Spinal cord (tissue), 10 donors: ENCODE measurements around the gene NPAP1. TPM values are rescaled to one million over a fixed set of nuclear protein-coding genes. Genes with fewer than 3 reads are reported as not detected.
"Not testable (repeated sequence)": the region's sequence is repeated elsewhere in the genome, so short reads cannot be mapped to it uniquely, and the experiment has no call there.

Experiments
- DNase-seq, 6 donors: peaks; one replicate each; pipeline versions ENCODE4 v3.0.0 to v3.0.0-alpha.2; 2013 to 2015; ENCODE audit warnings: low spot score in 6 of 6, low read depth in 4 of 6
- H3K27ac ChIP-seq: one replicate; pipeline ENCODE4 v1.5.1; 2013; ENCODE audit warnings: low read depth, low read length, control low read depth
- H3K27me3 ChIP-seq: one replicate; pipeline ENCODE4 v1.6.1; 2013; ENCODE audit warnings: low read length; ENCODE audit not compliant: control insufficient read depth, insufficient read depth
- H3K36me3 ChIP-seq: one replicate; pipeline ENCODE4 v1.6.1; 2013; ENCODE audit warnings: low read length; ENCODE audit not compliant: control insufficient read depth, insufficient read depth
- H3K4me1 ChIP-seq: one replicate; pipeline ENCODE4 v1.6.1; 2013; ENCODE audit warnings: low read length; ENCODE audit not compliant: control insufficient read depth, insufficient read depth
- H3K4me3 ChIP-seq: one replicate; pipeline ENCODE4 v1.5.1; 2013; ENCODE audit warnings: low read depth, low read length, control low read depth
- H3K9me3 ChIP-seq: one replicate; pipeline ENCODE4 v1.6.1; 2013; ENCODE audit warnings: low read length; ENCODE audit not compliant: control insufficient read depth, insufficient read depth
- WGBS: methylation state at CpG from one replicate; pipeline ENCODE4 v1.1.5; 2013; ENCODE audit warnings: missing lambda C conversion rate; ENCODE audit not compliant: insufficient coverage; 5-methylcytosine and 5-hydroxymethylcytosine counted together
- polyA plus RNA-seq, 2 donors: library from polyadenylated mRNA; unstranded; fragments of 120-200 nt; gene quantifications; one replicate each; pipeline ENCODE4 v1.2.1, GENCODE V29; 2013; ENCODE audit not compliant: insufficient read length in 2 of 2
- total RNA-seq, 2 donors: library from RNA; depleted of rRNA in 1 of 2; stranded (reverse); fragments of 120-200 nt in 1 of 2; fragments of >200 nt in 1 of 2; gene quantifications; one replicate each; pipeline versions ENCODE4 v1.2.3 to v1.2.4, GENCODE V29; 2013 to 2014
- donor health status: healthy.

NPAP1 gene
- total and polyA plus RNA-seq, 4 donors: 0.40 to 0.80 (median 0.57) TPM

DNA sequence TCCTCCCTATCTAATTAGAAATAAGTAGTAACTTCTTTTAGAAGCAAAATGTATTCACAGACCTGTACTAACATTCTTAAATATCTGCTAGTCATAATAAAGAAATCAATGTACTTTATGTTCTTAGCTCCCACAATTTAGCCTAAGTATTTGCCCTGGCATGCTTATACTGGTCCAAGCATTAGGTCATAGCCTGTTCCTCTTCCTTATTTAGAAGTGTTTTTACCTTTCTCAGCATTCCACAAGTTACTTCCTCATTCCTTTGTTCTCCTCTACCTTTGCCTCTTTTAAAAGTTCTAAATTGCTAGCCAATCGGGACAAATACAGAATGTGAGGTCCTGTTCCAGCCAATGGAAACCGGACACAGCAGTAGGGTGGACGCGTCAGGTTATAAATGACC is 7.3 kb downstream of the NPAP1 start:
- WGBS: no CpG with 5 or more reads among the region's 4 CpGs
- H3K27ac ChIP-seq, H3K4me1 ChIP-seq, DNase-seq, H3K27me3 ChIP-seq, H3K4me3 ChIP-seq, H3K9me3 ChIP-seq, H3K36me3 ChIP-seq: not testable (repeated sequence)

GRCh38 chr15:24683736-24684135 is 8.2 kb downstream of the NPAP1 start:
- WGBS: no CpG with 5 or more reads among the region's 1 CpG
- H3K9me3 ChIP-seq: peaks cover 2% of the 10 kb centered on the region

DNA sequence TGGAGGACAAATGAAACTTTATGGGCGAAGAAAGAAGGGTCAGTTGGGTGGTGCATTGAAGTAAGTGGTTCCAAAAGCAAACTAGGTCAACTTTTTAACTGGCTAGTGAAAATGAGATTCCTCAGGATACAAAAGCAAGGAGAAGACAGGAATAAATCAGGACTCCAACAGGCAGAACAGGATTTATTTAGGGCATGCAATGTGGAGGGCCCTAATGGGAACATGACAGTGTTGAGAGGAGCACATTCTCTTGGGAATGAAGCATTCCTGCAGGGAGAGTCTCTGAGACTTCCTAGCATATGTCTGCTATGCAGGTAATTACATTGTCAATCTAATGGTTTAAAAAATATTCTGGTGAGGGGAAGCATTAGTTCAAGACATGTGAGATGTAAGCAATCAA is 8.7 kb downstream of the NPAP1 start:
- no peaks in the 10 kb centered on the region for H3K36me3 ChIP-seq
- no peak overlapping the region for H3K27ac ChIP-seq
- H3K4me1 ChIP-seq: no peaks in the 10 kb centered on the region
- DNase-seq: no peak
- peaks cover 2% of the 10 kb centered on the region for H3K9me3 ChIP-seq
- H3K27me3 ChIP-seq: no peaks in the 10 kb centered on the region
- no peak overlapping the region for H3K4me3 ChIP-seq
- WGBS: 56% methylated on average over 1 of the region's 1 CpG

More at GRCh38 chr15:24683736-24684135, 8.2 kb downstream of the NPAP1 start:
- H3K27ac ChIP-seq: no peak overlapping the region
- no peaks in the 10 kb centered on the region for H3K36me3 ChIP-seq
- no peaks in the 10 kb centered on the region for H3K4me1 ChIP-seq
- DNase-seq: no peak
- H3K27me3 ChIP-seq: no peaks in the 10 kb centered on the region
- no peak overlapping the region for H3K4me3 ChIP-seq

DNA sequence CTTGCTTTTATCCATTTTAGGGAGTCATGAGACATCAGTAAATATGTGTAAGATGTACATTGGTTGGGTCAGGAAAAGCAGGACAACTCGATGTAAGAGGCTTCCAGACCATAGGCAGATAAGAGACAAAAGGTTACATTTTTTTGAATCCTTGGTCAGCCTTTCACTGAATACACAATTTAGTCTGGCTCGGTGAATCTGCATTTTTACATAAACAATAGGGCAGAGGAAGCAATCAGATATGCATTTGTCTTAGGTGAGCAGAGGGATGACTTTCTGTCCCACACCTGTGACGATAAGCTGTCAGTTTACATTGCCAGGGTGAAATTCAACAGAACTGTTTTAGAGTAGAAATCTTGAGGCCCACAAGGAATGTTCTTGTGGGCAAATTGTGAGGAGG is 20.6 kb downstream of the NPAP1 start:
- H3K9me3 ChIP-seq: peaks cover 3% of the 10 kb centered on the region
- no peaks in the 10 kb centered on the region for H3K27me3 ChIP-seq
- H3K4me3 ChIP-seq: no peak overlapping the region
- no peaks in the 10 kb centered on the region for H3K4me1 ChIP-seq
- no peaks in the 10 kb centered on the region for H3K36me3 ChIP-seq
- no peak overlapping the region for H3K27ac ChIP-seq
- DNase-seq: no peak
- WGBS: 89% methylated on average over 1 of the region's 3 CpGs

- WGBS: 58% methylated on average over 4 of the region's 9 CpGs
- H3K4me1 ChIP-seq: no peaks in the 10 kb centered on the region
Observed at GRCh38 chr15:24696842-24697241, 21.3 kb downstream of the NPAP1 start.

DNA sequence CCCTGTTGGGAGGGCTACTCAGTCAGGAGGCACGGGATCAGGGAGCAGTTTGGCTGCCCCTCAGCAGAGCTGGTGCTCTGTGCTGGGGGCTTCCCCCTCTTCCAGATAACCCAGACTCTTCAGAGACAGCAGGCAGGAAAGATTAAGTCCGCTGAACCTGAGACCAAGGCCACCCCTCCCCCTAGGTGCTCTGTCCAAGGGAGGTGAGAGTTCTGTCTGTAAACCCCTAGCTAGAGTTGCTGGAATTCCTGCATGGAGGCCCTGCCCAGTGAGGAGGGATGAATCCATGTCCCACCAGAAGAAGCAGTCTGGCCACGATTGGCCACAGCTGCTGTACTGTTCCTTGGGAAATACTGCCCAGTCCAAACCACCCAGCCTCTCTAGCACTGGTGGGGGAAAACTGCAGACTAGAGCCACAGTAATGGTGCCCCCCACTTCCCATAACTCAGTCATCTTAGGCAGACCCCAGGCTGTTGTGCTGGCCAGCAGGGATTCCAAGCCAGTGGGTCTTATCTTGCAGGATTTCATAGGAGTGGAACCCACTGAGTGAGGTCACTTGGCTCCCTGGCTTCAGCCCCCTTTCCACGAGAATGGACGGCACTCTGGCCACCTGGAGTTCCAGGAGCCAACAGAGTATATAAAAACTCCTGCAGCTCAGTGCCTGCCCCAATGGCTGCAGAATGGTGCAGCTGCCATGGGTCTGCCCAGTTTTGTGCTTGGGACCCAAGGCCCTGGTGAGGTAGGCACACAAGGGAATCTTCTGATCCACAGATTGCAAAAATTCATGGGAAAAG is 42.9 kb downstream of the NPAP1 start:
- Histone ChIP-seq H3K27ac (no peak overlapping the region), H3K4me1 (no peaks in the 10 kb centered on the region), H3K27me3 (no peaks in the 10 kb centered on the region), H3K9me3 (no peaks in the 10 kb centered on the region), H3K4me3 (no peak overlapping the region), H3K36me3 (no peaks in the 10 kb centered on the region)
- DNase-seq: no peak
- WGBS: 64% methylated on average over 4 of the region's 5 CpGs

More at GRCh38 chr15:24696842-24697241, 21.3 kb downstream of the NPAP1 start:
- Histone ChIP-seq H3K27me3 (no peaks in the 10 kb centered on the region), H3K27ac (no peak overlapping the region), H3K9me3 (peaks cover 3% of the 10 kb centered on the region), H3K4me3 (no peak overlapping the region), H3K36me3 (no peaks in the 10 kb centered on the region)
- no peak for DNase-seq

DNA sequence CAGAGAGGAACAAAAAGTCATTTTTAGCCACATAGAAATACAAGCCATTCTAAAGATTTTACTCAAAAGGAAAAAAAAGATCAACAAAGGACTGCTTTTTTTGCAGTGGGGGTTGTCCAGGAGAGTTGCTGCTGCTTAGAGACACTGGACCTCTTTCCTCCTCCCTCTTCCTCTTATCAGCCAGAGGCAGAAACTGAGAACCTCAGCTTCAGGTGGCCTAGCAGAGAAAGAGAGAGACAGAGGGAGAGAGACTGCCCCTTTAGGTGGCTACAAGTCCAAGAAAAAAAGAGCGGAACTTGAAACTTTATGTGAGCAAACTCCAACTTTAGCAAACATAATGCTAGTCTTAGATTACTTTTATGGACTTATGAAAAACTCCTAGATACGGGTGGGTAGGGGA is 54.2 kb downstream of the NPAP1 start:
- H3K4me3 ChIP-seq: no peak overlapping the region
- peaks cover 2% of the 10 kb centered on the region for H3K9me3 ChIP-seq
- no peak for DNase-seq
- H3K27me3 ChIP-seq: no peaks in the 10 kb centered on the region
- WGBS: no CpG with 5 or more reads among the region's 2 CpGs
- H3K27ac ChIP-seq: no peak overlapping the region
- H3K4me1 ChIP-seq: no peaks in the 10 kb centered on the region
- H3K36me3 ChIP-seq: no peaks in the 10 kb centered on the region
